Measurements from ENCODE around the gene WDR5. TPM values are rescaled to one million over a fixed set of nuclear protein-coding genes. Genes with fewer than 3 reads are reported as not detected.

WDR5 gene
- total RNA-seq, 1 donor from 2014 or later, result 47.9 TPM

GRCh38 chr9:134157378-134157885 is 21.6 kb downstream of the WDR5 start:
- intact Hi-C loops (cut with micrococcal nuclease), result no loop called here

GRCh38 chr9:134158242-134158641 is 22.4 kb downstream of the WDR5 start:
- intact Hi-C loops (cut with micrococcal nuclease), result no loop called here

GRCh38 chr9:134158753-134159392 is 23.0 kb downstream of the WDR5 start:
- intact Hi-C loops (cut with micrococcal nuclease), result no loop called here

- intact Hi-C loops (cut with micrococcal nuclease), result loop anchor here (10.0 kb wide), 1 partner anchor 1815 kb away; no protein-coding TSS in a partner anchor
Observed at GRCh38 chr9:134159566-134160245, 23.8 kb downstream of the WDR5 start.

- intact Hi-C loops (cut with micrococcal nuclease), result loop anchor here (10.0 kb wide), 1 partner anchor 1813 kb away; no protein-coding TSS in a partner anchor
Observed at GRCh38 chr9:134161647-134162046, 25.8 kb downstream of the WDR5 start.

GRCh38 chr9:134162212-134162775 is 26.4 kb downstream of the WDR5 start:
- intact Hi-C loops (cut with micrococcal nuclease), result loop anchor here (10.0 kb wide), 1 partner anchor 1813 kb away; no protein-coding TSS in a partner anchor

GRCh38 chr9:134162926-134163370 is 27.1 kb downstream of the WDR5 start:
- intact Hi-C loops (cut with micrococcal nuclease), result loop anchor here (10.0 kb wide), 1 partner anchor 1812 kb away; no protein-coding TSS in a partner anchor

GRCh38 chr9:134163371-134164196 is 27.7 kb downstream of the WDR5 start:
- intact Hi-C loops (cut with micrococcal nuclease), result loop anchor here (1.0 to 10.0 kb wide), 3 partner anchors 27 to 1811 kb away; partner anchors contain the start of genes BRD3 and WDR5

- intact Hi-C loops (cut with micrococcal nuclease), result loop anchor here (1.0 to 10.0 kb wide), 3 partner anchors 29 to 1810 kb away; partner anchors contain the start of genes BRD3 and WDR5
Observed at GRCh38 chr9:134164879-134165278, 29.0 kb downstream of the WDR5 start.

- intact Hi-C loops (cut with micrococcal nuclease), result loop anchor here (10.0 kb wide), 1 partner anchor 1809 kb away; no protein-coding TSS in a partner anchor
Observed at GRCh38 chr9:134165357-134166315, 29.8 kb downstream of the WDR5 start.

GRCh38 chr9:134166374-134166773 is 30.5 kb downstream of the WDR5 start:
- intact Hi-C loops (cut with micrococcal nuclease), result loop anchor here (10.0 kb wide), 1 partner anchor 1808 kb away; no protein-coding TSS in a partner anchor

- intact Hi-C loops (cut with micrococcal nuclease), result loop anchor here (10.0 kb wide), 1 partner anchor 1807 kb away; no protein-coding TSS in a partner anchor
Observed at GRCh38 chr9:134167530-134167931, 31.6 kb downstream of the WDR5 start.

- intact Hi-C loops (cut with micrococcal nuclease), result loop anchor here (10.0 kb wide), 1 partner anchor 1806 kb away; no protein-coding TSS in a partner anchor
Observed at GRCh38 chr9:134168757-134169550, 33.1 kb downstream of the WDR5 start.

- intact Hi-C loops (cut with micrococcal nuclease), result loop anchor here (1.0 to 10.0 kb wide), 3 partner anchors 157 to 1805 kb away; partner anchors contain the start of gene RXRA
Observed at GRCh38 chr9:134169724-134170401, 34.0 kb downstream of the WDR5 start.

- intact Hi-C loops (cut with micrococcal nuclease), result loop anchor here (1.0 to 5.0 kb wide), 2 partner anchors 157 to 273 kb away; partner anchors contain the start of gene RXRA
Observed at GRCh38 chr9:134170532-134171315, 34.8 kb downstream of the WDR5 start.

- intact Hi-C loops (cut with micrococcal nuclease), result loop anchor here (5.0 kb wide), 1 partner anchor 156 kb away; the partner anchor contains the start of gene RXRA
Observed at GRCh38 chr9:134171316-134172197, 35.7 kb downstream of the WDR5 start.
